Measurements from ENCODE around the gene OSTN. TPM values are rescaled to one million over a fixed set of nuclear protein-coding genes. Genes with fewer than 3 reads are reported as not detected.

The OSTN gene
- total and polyA plus RNA-seq, 12 donors = under 0.01 TPM; not detected in 11

DNA sequence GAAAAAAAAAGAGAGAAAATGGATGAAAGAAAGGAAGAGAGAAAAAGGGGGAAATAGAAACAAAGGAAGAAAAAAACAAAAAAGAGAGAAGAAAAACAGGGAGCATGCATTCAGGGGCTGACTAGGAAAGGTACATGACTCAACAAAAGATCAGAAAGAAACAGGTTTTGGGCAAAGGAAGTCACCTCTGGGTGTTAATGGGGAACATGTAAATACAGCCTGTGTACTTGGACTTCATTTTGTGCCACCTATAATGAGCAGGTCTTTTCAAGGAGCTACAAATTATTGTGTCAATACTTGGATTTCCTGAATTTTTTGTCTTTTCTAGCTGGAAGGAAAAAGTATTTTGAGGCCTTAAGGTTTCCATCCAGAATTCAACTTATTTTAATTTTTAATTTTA, 76.7 kb downstream of the OSTN start:
- H3K4me3 ChIP-seq = no peak overlapping the region
- no peak for DNase-seq
- H3K4me1 ChIP-seq (replicated peaks in 1 of 2) = no peaks in the 10 kb centered on the region
- no peaks in the 10 kb centered on the region for H3K36me3 ChIP-seq (replicated peaks in 1 of 2)
- H3K27me3 ChIP-seq = no peaks in the 10 kb centered on the region
- TF ChIP-seq CTCF (IDR thresholded peaks at IDR 0.05) = no peak
- TF ChIP-seq POLR2A (IDR thresholded peaks at IDR 0.05) = no peak
- intact Hi-C loops (cut with DNase I) = no loop called here
- H3K9me3 ChIP-seq (replicated peaks in 1 of 3) = no peaks in the 10 kb centered on the region
- no peak overlapping the region for H3K27ac ChIP-seq

DNA sequence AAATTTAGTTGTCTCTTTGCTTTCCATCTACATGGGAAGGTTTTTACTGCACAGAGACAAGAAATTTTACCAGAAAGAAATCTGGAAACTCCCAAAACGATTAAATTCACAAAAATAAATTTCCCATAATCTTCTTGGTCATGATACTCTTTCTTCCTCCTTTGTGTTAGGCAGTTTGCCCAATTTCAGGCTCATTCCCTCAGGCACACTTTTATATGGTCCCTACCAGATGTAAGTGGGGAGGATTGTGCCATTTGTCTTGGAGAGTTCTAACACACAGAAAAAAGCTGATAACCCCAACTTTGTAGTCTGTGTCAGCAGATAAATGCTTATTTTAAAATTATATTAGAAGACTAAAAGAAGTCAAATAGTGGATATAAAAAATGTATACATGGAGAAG, 81.1 kb downstream of the OSTN start:
- Histone ChIP-seq H3K4me1 (replicated peaks in 1 of 2) (no peaks in the 10 kb centered on the region), H3K36me3 (replicated peaks in 1 of 2) (no peaks in the 10 kb centered on the region), H3K4me3 (no peak overlapping the region), H3K27ac (no peak overlapping the region), H3K9me3 (replicated peaks in 1 of 3) (no peaks in the 10 kb centered on the region), H3K27me3 (no peaks in the 10 kb centered on the region)
- TF ChIP-seq CTCF (IDR thresholded peaks at IDR 0.05) = no peak
- no peak for TF ChIP-seq POLR2A (IDR thresholded peaks at IDR 0.05)
- no peak for DNase-seq
- intact Hi-C loops (cut with DNase I) = no loop called here
- 34 to 51% (median 39%) methylated on average over 1 of the region's 1 CpG for WGBS, 4 donors

GRCh38 chr3:191280882-191281281, 81.8 kb downstream of the OSTN start:
- no peak for TF ChIP-seq CTCF (IDR thresholded peaks at IDR 0.05)
- TF ChIP-seq POLR2A (IDR thresholded peaks at IDR 0.05) = no peak
- H3K27me3 ChIP-seq = no peaks in the 10 kb centered on the region
- H3K4me1 ChIP-seq (replicated peaks in 1 of 2) = no peaks in the 10 kb centered on the region
- H3K27ac ChIP-seq = no peak overlapping the region
- H3K4me3 ChIP-seq = no peak overlapping the region
- H3K36me3 ChIP-seq (replicated peaks in 1 of 2) = no peaks in the 10 kb centered on the region
- no peaks in the 10 kb centered on the region for H3K9me3 ChIP-seq (replicated peaks in 1 of 3)
- intact Hi-C loops (cut with DNase I) = no loop called here
- DNase-seq = no peak

- Histone ChIP-seq H3K27me3 (no peaks in the 10 kb centered on the region), H3K4me1 (replicated peaks in 1 of 2) (no peaks in the 10 kb centered on the region), H3K27ac (no peak overlapping the region), H3K36me3 (replicated peaks in 1 of 2) (no peaks in the 10 kb centered on the region), H3K9me3 (replicated peaks in 1 of 3) (no peaks in the 10 kb centered on the region), H3K4me3 (no peak overlapping the region)
- no peak for TF ChIP-seq CTCF (IDR thresholded peaks at IDR 0.05)
- TF ChIP-seq POLR2A (IDR thresholded peaks at IDR 0.05) = no peak
- no peak for DNase-seq
- intact Hi-C loops (cut with DNase I) = no loop called here
- 58 to 75% (median 63%) methylated on average over 4 of the region's 4 CpGs for WGBS, 4 donors
Observed at GRCh38 chr3:191282251-191283185, 83.5 kb downstream of the OSTN start.
